H1 (cell line): ENCODE results near the gene ADGRG1. TPM values are rescaled to one million over a fixed set of nuclear protein-coding genes. Genes with fewer than 3 reads are reported as not detected.

Experiments used
- CTCF ChIA-PET: fragments of 300-600 bp; sonication (Branson Sonifier 250); formaldehyde crosslinking; loops from one replicate; lab custom pipeline; 2021; ENCODE audit not compliant: partially characterized antibody; lab: Charles Lee
- POLR2A ChIA-PET: fragments of 300-600 bp; sonication (Branson Sonifier 250); formaldehyde crosslinking; loops from one replicate; lab custom pipeline; 2021; ENCODE audit warnings: inconsistent platforms; ENCODE audit not compliant: partially characterized antibody; lab: Charles Lee
- DNase-seq, 2 experiments: peaks; one replicate each; pipeline versions ENCODE4 v3.0.0 to v3.0.0-alpha.2; 2010 to 2022; ENCODE audit warnings: low spot score in 2 of 2, low read depth in 1 of 2, mixed read lengths in 1 of 2
- FAIRE-seq: peaks from 2 replicates; lab custom pipeline; 2011; peaks lifted over from hg19 to GRCh38; lab: Jason Lieb, UNC
- H2AFZ ChIP-seq: 2 replicates; pipeline ENCODE4 v1.8.1; 2012; ENCODE audit warnings: low read length, inconsistent platforms
- H2AK5ac ChIP-seq: 2 replicates; pipeline ENCODE4 v1.6.1; 2013; ENCODE audit warnings: low read depth, low read length
- H2BK120ac ChIP-seq: replicated peaks from 2 replicates; pipeline ENCODE3; 2013; ENCODE audit warnings: low read depth, low read length, inconsistent platforms
- H2BK12ac ChIP-seq: 2 replicates; pipeline ENCODE4 v1.6.1; 2013; ENCODE audit warnings: low read depth, low read length
- H2BK15ac ChIP-seq: 2 replicates; pipeline ENCODE4 v1.6.1; 2013; ENCODE audit warnings: low read length
- H2BK20ac ChIP-seq: 2 replicates; pipeline ENCODE4 v1.6.1; 2013; ENCODE audit warnings: low read length
- H2BK5ac ChIP-seq: 2 replicates; pipeline ENCODE4 v1.6.1; 2013; ENCODE audit warnings: low read depth, low read length
- H3K14ac ChIP-seq: 2 replicates; pipeline ENCODE4 v1.6.1; 2013; ENCODE audit warnings: inconsistent platforms; ENCODE audit not compliant: insufficient read length
- H3K18ac ChIP-seq: 2 replicates; pipeline ENCODE4 v1.6.1; 2013; ENCODE audit warnings: low read length; ENCODE audit errors: extremely low read depth
- H3K23ac ChIP-seq: 2 replicates; pipeline ENCODE4 v1.6.1; 2013; ENCODE audit warnings: inconsistent platforms; ENCODE audit not compliant: insufficient read length
- H3K23me2 ChIP-seq: 2 replicates; pipeline ENCODE4 v1.6.1; 2013; ENCODE audit warnings: low read depth, low read length
- H3K27ac ChIP-seq: 2 replicates; pipeline ENCODE4 v1.6.1; 2011; ENCODE audit warnings: low read depth, low read length, inconsistent platforms
- H3K27me3 ChIP-seq, 4 experiments: replicated peaks in 1 of 4; 1 replicate in 1 of 4; 2 replicates in 3 of 4; pipeline versions ENCODE4 v1.6.1 to v1.8.1; 2011 to 2013; ENCODE audit warnings: low read length in 3 of 4, mild to moderate bottlenecking in 3 of 4, inconsistent platforms in 2 of 4, mixed read lengths in 2 of 4, moderate library complexity in 1 of 4; ENCODE audit not compliant: control insufficient read depth in 3 of 4, insufficient read depth in 3 of 4; ENCODE audit errors: extremely low read depth in 1 of 4
- H3K36me3 ChIP-seq, 4 experiments: 2 replicates each; pipeline versions ENCODE4 v1.6.1 to v1.8.1; 2011 to 2013; ENCODE audit warnings: mild to moderate bottlenecking in 4 of 4, low read length in 3 of 4, moderate library complexity in 2 of 4, control low read depth in 1 of 4, inconsistent platforms in 1 of 4; ENCODE audit not compliant: insufficient read depth in 4 of 4, control insufficient read depth in 2 of 4
- H3K4ac ChIP-seq: replicated peaks from 2 replicates; pipeline ENCODE3; 2013; ENCODE audit warnings: low read length, low read depth, mixed read lengths, inconsistent platforms; ENCODE audit not compliant: insufficient read length
- H3K4me1 ChIP-seq, 4 experiments: replicated peaks in 1 of 4; 1 replicate in 1 of 4; 2 replicates in 3 of 4; pipeline versions ENCODE4 v1.6.1 to v1.8.1; 2011 to 2013; ENCODE audit warnings: low read length in 3 of 4, inconsistent platforms in 2 of 4, mixed read lengths in 1 of 4; ENCODE audit not compliant: insufficient read depth in 4 of 4, control insufficient read depth in 3 of 4
- H3K4me2 ChIP-seq, 2 experiments: 2 replicates each; pipeline versions ENCODE4 v1.6.1 to v1.8.1; 2011 to 2013; ENCODE audit warnings: low read depth in 2 of 2, low read length in 2 of 2, control low read depth in 1 of 2, inconsistent platforms in 1 of 2, mild to moderate bottlenecking in 1 of 2; ENCODE audit not compliant: insufficient read depth in 1 of 2
- H3K4me3 ChIP-seq, 4 experiments: fragments of 200-600, 300-600 bp in 1 of 4; sonication (generic), shearing (Covaris generic), sonication (Bioruptor Twin) in 1 of 4; 2 replicates each; pipeline versions ENCODE4 v1.5.1 to v1.8.1; 2011 to 2016; ENCODE audit warnings: low read length in 4 of 4, low read depth in 3 of 4, control low read depth in 2 of 4, inconsistent platforms in 2 of 4, mild to moderate bottlenecking in 2 of 4, mixed read lengths in 1 of 4, moderate library complexity in 1 of 4; ENCODE audit not compliant: insufficient read depth in 2 of 4; ENCODE audit errors: extremely low read depth in 1 of 4
- H3K56ac ChIP-seq: replicated peaks from 2 replicates; pipeline ENCODE3; 2013; ENCODE audit warnings: low read depth, mild to moderate bottlenecking, mixed read lengths, low read length, inconsistent platforms; ENCODE audit not compliant: insufficient read length
- H3K79me1 ChIP-seq: 2 replicates; pipeline ENCODE4 v1.6.1; 2013; ENCODE audit warnings: low read depth, low read length, control low read depth
- H3K79me2 ChIP-seq, 2 experiments: 2 replicates each; pipeline versions ENCODE4 v1.6.1 to v1.8.1; 2012 to 2013; ENCODE audit warnings: low read length in 2 of 2, mild to moderate bottlenecking in 2 of 2, inconsistent platforms in 1 of 2; ENCODE audit not compliant: insufficient read depth in 2 of 2, control insufficient read depth in 1 of 2
- H3K9ac ChIP-seq, 4 experiments: replicated peaks in 1 of 4; 1 replicate in 1 of 4; 2 replicates in 3 of 4; pipeline versions ENCODE4 v1.6.1 to v1.8.1; 2011 to 2013; ENCODE audit warnings: low read depth in 3 of 4, low read length in 3 of 4, control low read depth in 2 of 4, mild to moderate bottlenecking in 2 of 4, moderate library complexity in 2 of 4, inconsistent platforms in 1 of 4; ENCODE audit errors: extremely low read depth in 1 of 4
- H3K9me3 ChIP-seq, 2 experiments: 2 replicates each; pipeline versions ENCODE4 v1.6.1 to v1.8.1; 2012 to 2013; ENCODE audit warnings: mild to moderate bottlenecking in 2 of 2, moderate library complexity in 2 of 2, control low read depth in 1 of 2, inconsistent platforms in 1 of 2, low read depth in 1 of 2, low read length in 1 of 2, mixed read lengths in 1 of 2; ENCODE audit not compliant: insufficient read depth in 2 of 2
- H4K20me1 ChIP-seq, 2 experiments: replicated peaks in 1 of 2; 2 replicates each; pipeline versions ENCODE3 to v1.8.1; 2011 to 2013; ENCODE audit warnings: inconsistent platforms in 2 of 2, low read length in 2 of 2, mild to moderate bottlenecking in 1 of 2; ENCODE audit not compliant: insufficient read depth in 2 of 2, control insufficient read depth in 1 of 2
- H4K5ac ChIP-seq: 2 replicates; pipeline ENCODE4 v1.6.1; 2013; ENCODE audit warnings: low read length, low read depth, mixed read lengths, inconsistent platforms; ENCODE audit not compliant: insufficient read length
- H4K8ac ChIP-seq: 2 replicates; pipeline ENCODE4 v1.8.0; 2013; ENCODE audit warnings: mild to moderate bottlenecking, moderate library complexity, low read length, inconsistent platforms; ENCODE audit not compliant: insufficient read depth; ENCODE audit errors: extremely low read depth
- H4K91ac ChIP-seq: replicated peaks from 2 replicates; pipeline ENCODE3; 2013; ENCODE audit warnings: low read length, mixed read lengths, inconsistent platforms; ENCODE audit not compliant: insufficient read length
- ASH2L ChIP-seq: fragments of 200-600, 300-600 bp; sonication (generic); IDR thresholded peaks from one replicate; pipeline ENCODE4 v1.7.1; 2017; ENCODE audit warnings: low read length
- ATF3 ChIP-seq: IDR thresholded peaks from 2 replicates; pipeline ENCODE4 v1.6.1; 2011; ENCODE audit warnings: low read depth, mild to moderate bottlenecking, low read length; ENCODE audit not compliant: insufficient read depth
- CREB1 ChIP-seq: IDR thresholded peaks from 2 replicates; pipeline ENCODE4 v1.6.1; 2012; ENCODE audit warnings: inconsistent platforms
- GABPA ChIP-seq: IDR thresholded peaks from 2 replicates; pipeline ENCODE4 v1.6.1; 2011; ENCODE audit warnings: mild to moderate bottlenecking, low read length, moderate library complexity, borderline replicate concordance; ENCODE audit not compliant: insufficient read depth
- JUND ChIP-seq: IDR thresholded peaks from 2 replicates; pipeline ENCODE4 v1.6.1; 2011; ENCODE audit warnings: mild to moderate bottlenecking, improper control_type of control experiment, low read length
- KDM4A ChIP-seq: IDR thresholded peaks from one replicate; pipeline ENCODE4 v1.7.1; 2012; ENCODE audit warnings: low read depth, mild to moderate bottlenecking, moderate library complexity, low read length, inconsistent platforms; ENCODE audit not compliant: severe bottlenecking
- KDM5A ChIP-seq: fragments of 200-600 bp; IDR thresholded peaks from 2 replicates; pipeline ENCODE4 v1.7.1; 2012; ENCODE audit warnings: mild to moderate bottlenecking, low read length, inconsistent platforms, mixed read lengths
- POLR2AphosphoS5 ChIP-seq: IDR thresholded peaks from 2 replicates; pipeline ENCODE4 v1.6.1; 2011; ENCODE audit warnings: low read depth, low read length
- RBBP5 ChIP-seq: IDR thresholded peaks from 2 replicates; pipeline ENCODE4 v1.7.1; 2012; ENCODE audit warnings: low read depth, mild to moderate bottlenecking, inconsistent platforms, low read length, moderate library complexity, borderline replicate concordance
- TCF12 ChIP-seq: IDR thresholded peaks from 2 replicates; pipeline ENCODE4 v1.6.1; 2011; ENCODE audit warnings: low read depth, mild to moderate bottlenecking, low read length
- YY1 ChIP-seq: IDR thresholded peaks from 2 replicates; pipeline ENCODE4 v1.6.1; 2011; ENCODE audit warnings: low read depth, mild to moderate bottlenecking, low read length
- ZNF274 ChIP-seq: IDR thresholded peaks from 2 replicates; pipeline ENCODE4 v1.7.0; 2012; ENCODE audit warnings: low read length, borderline replicate concordance; ENCODE audit errors: extremely low read depth
- WGBS, 2 experiments: shearing (Covaris generic) in 1 of 2; methylation state at CpG; one replicate each; pipeline versions ENCODE4 v1.1.6 to v1.1.7; 2013 to 2015; ENCODE audit warnings: low lambda C conversion rate in 2 of 2, mixed read lengths in 2 of 2, inconsistent platforms in 1 of 2, low coverage in 1 of 2, missing lambda C conversion rate in 1 of 2; ENCODE audit not compliant: insufficient replicate concordance in 2 of 2, insufficient coverage in 1 of 2, insufficient read length in 1 of 2; ENCODE audit errors: extremely low coverage in 1 of 2, missing lambda C conversion rate in 1 of 2; 5-methylcytosine and 5-hydroxymethylcytosine counted together
- polyA plus RNA-seq, 7 experiments: library from polyadenylated mRNA; depleted of rRNA in 3 of 7; stranded (reverse) in 5 of 7; unstranded in 2 of 7; fragments of >200 nt in 5 of 7; fragments of 200-250 nt in 2 of 7; gene quantifications; 1 replicate in 5 of 7; 2 replicates in 1 of 7; 4 replicates in 1 of 7; pipeline versions ENCODE4 v1.2.1 to v1.2.3, GENCODE V29; 2011 to 2013; ENCODE audit warnings: missing spikeins in 2 of 7, mixed read lengths in 2 of 7
- total RNA-seq: library from RNA; stranded (reverse); fragmentation: NEBNext Ultra II Directional; extraction: Animal tissue kit (Norgen Biotek cat#: 25700); gene quantifications from 2 replicates; pipeline ENCODE4 v1.2.1, GENCODE V29; 2021

Gene ADGRG1
- total and polyA plus RNA-seq, 2 of the 8 experiments (the other 6 are each of a cell fraction or from before 2014, with no cell fraction given), result 1.3 to 2.6 TPM

DNA sequence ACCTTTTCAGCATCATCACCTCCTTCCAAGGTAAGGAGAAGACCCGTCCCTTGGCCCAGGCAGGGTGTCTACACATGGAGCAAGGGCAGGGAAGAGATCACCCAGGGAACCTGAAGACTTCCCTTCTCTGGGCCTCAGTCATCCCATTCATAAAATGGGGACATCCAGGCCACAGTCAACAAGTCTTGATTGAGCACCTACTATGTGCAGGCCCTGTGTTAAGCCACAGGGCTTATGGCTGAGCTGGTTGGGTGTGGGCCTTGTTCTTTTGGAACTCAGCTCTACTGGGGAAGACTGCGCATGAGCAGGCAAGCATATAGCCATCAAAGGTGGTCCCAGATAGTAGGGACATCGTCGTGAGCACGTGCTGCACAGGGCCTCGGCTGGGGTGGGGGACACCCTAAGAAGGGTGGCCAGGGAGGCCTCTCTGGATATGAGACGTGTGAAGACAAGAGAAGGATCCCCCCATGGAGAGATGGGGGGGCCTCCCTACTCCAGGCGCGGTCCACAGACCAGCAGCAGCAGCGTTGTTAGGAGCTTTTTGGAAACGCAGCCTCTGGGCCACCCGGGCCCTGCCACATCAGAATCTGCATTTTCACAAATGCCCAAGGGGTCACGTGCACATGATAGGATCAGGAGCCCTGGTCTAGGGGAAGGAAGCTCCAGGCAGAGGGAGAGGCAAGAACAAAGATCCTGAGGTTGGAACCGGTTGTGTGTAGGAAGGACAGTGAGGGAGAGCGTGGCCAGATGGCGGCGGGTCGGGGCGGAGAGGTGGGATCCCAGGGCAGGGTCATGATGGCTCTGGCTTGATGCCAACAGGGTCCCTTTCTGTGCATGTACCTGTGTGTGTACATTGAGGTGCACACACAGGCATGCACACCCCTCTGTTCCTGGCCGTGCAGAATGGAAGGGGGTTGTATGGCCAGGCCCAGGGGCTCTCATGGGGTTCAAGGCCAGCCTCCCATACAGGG is 33.8 kb downstream of the ADGRG1 start:
- 90% methylated on average over 17 of the region's 20 CpGs; no CpG with 5 or more reads in 1 of the 2 experiments for WGBS, 2 experiments
- no peak overlapping the region for H3K14ac ChIP-seq
- H2BK5ac ChIP-seq, result no peak overlapping the region; the same call in 1 of the 2 replicates
- ChIA-PET POLR2A (no interaction called here), CTCF (interaction anchor here (0.7 to 4.2 kb wide), 9 partner anchors 9 to 370 kb away, joined by 3 to 44 read pairs (median 4); no protein-coding TSS in a partner anchor)
- no peak overlapping the region for H3K23ac ChIP-seq
- H2BK120ac ChIP-seq, result no peak overlapping the region
- H3K56ac ChIP-seq, result no peak overlapping the region
- H3K4me3 ChIP-seq, result no peak overlapping the region
- no peak overlapping the region for H3K27ac ChIP-seq
- H2BK15ac ChIP-seq, result no peak overlapping the region
- H2BK20ac ChIP-seq, result no peak overlapping the region
- no peaks in the 10 kb centered on the region for H3K79me1 ChIP-seq
- no peak overlapping the region for H2AK5ac ChIP-seq
- no peaks in the 10 kb centered on the region; a peak in 1 of 7 replicates for H3K4me1 ChIP-seq
- no peaks in the 10 kb centered on the region for H3K9me3 ChIP-seq
- no peaks in the 10 kb centered on the region for H4K20me1 ChIP-seq
- H2BK12ac ChIP-seq, result no peak overlapping the region; the same call in 1 of the 2 replicates
- no peaks in the 10 kb centered on the region for H3K27me3 ChIP-seq
- no peak for DNase-seq
- H3K4ac ChIP-seq, result no peak overlapping the region
- no peak overlapping the region for H3K18ac ChIP-seq
- H3K36me3 ChIP-seq, result no peaks in the 10 kb centered on the region
- no peak for FAIRE-seq
- no peak overlapping the region for H4K5ac ChIP-seq
- H2AFZ ChIP-seq, result no peak overlapping the region
- no peaks in the 10 kb centered on the region for H3K79me2 ChIP-seq
- H3K23me2 ChIP-seq, result no peaks in the 10 kb centered on the region
- H4K8ac ChIP-seq, result no peak overlapping the region; the same call in 1 of the 2 replicates
- H3K9ac ChIP-seq, result no peak overlapping the region
- H3K4me2 ChIP-seq, result no peak overlapping the region
- H4K91ac ChIP-seq, result no peak overlapping the region
- TF ChIP-seq KDM5A (no peak), GABPA (no peak), ZNF274 (no peak), CREB1 (no peak), KDM4A (no peak), POLR2AphosphoS5 (no peak), ASH2L (no peak), JUND (no peak), TCF12 (no peak), RBBP5 (no peak), ATF3 (no peak), YY1 (no peak)
